Measurements from ENCODE around the gene CEP350.

- TF ChIP-seq, protein P1, sequence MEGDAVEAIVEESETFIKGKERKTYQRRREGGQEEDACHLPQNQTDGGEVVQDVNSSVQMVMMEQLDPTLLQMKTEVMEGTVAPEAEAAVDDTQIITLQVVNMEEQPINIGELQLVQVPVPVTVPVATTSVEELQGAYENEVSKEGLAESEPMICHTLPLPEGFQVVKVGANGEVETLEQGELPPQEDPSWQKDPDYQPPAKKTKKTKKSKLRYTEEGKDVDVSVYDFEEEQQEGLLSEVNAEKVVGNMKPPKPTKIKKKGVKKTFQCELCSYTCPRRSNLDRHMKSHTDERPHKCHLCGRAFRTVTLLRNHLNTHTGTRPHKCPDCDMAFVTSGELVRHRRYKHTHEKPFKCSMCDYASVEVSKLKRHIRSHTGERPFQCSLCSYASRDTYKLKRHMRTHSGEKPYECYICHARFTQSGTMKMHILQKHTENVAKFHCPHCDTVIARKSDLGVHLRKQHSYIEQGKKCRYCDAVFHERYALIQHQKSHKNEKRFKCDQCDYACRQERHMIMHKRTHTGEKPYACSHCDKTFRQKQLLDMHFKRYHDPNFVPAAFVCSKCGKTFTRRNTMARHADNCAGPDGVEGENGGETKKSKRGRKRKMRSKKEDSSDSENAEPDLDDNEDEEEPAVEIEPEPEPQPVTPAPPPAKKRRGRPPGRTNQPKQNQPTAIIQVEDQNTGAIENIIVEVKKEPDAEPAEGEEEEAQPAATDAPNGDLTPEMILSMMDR (optimal IDR thresholded peaks at IDR 0.05 in 1 of 3, IDR thresholded peaks at IDR 0.05 in 1 of 3, conservative IDR thresholded peaks at IDR 0.05 in 1 of 3; ENCODE audit: extremely low read depth in 1 of 3, insufficient read depth in 2 of 3, low read length in 3 of 3) = no peak
- TF ChIP-seq EZH2 (IDR thresholded peaks at IDR 0.05; ENCODE audit: low read length) = no peak
Measured at GRCh38 chr1:180027949-180028445, 73.4 kb downstream of the CEP350 start.

Data from keratinocyte (primary cell).